DMS53 treated with DMSO at 0.1 percent for 48 hours (cell line): ENCODE results near the gene KDM5B.
"Not testable (repeated sequence)": the region's sequence is repeated elsewhere in the genome, so short reads cannot be mapped to it uniquely, and the experiment has no call there.

Source experiments
- DNase-seq: peaks from one replicate; lab custom pipeline; 2025; ENCODE audit not compliant: unreplicated experiment; lab: John Stamatoyannopoulos, UW

The KDM5B gene

DNA sequence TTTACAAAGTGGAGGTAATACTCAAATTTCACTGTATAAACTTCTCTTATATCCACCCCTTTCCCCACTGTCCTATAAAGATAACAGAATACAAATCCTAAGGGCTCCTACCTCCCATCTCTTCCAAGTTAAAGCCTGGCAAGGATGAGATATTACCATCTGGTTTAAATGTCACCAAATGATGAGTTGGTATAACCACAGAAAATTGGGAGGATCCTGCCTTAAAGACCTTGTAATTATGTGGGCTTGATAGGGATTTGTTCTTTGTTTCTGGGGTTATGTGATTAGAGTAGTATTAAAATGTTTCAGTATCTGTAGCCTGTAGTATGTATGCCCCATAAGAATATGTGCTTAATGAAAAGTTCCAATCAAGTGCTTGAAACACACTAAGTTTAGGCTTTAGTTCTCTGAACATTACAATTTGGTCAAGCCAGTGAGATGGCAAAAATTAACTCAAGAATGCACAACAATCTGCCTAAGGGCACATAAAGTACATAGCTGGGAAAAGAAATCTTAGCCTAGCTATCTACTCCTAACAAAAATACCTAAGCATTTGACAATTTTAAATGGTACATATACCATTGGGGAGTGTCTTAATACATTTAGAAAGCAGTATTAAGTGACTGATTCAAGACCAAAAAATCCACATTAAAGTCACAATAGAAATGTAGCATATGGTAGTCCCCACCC, 14.0 kb downstream of the KDM5B start:
- DNase-seq, result no peak

- DNase-seq, result no peak
These were observed 17.0 kb downstream of the KDM5B start for GRCh38 chr1:202791077-202791747.

GRCh38 chr1:202788800-202789199, 19.4 kb downstream of the KDM5B start:
- no peak for DNase-seq

DNA sequence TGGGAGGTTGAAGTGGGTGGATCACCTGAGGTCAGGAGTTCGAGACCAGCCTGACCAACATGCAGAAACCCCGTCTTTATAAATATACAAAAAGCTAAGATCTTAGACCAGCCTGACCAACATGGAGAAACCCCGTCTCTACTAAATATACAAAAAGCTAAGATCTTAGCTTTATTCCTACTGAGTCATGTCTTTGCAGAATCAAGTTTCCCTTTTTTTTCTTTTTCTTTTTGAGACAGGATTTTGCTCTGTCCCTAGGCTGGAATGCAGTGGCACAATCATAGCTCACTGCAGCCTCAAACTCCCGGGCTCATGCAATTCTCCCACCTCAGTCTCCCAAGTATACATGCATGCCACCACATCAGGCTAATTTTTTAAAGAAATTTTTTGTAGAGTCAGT, 21.4 kb downstream of the KDM5B start:
- no peak for DNase-seq

GRCh38 chr1:202781180-202781579, 27.0 kb downstream of the KDM5B start:
- no peak for DNase-seq

DNA sequence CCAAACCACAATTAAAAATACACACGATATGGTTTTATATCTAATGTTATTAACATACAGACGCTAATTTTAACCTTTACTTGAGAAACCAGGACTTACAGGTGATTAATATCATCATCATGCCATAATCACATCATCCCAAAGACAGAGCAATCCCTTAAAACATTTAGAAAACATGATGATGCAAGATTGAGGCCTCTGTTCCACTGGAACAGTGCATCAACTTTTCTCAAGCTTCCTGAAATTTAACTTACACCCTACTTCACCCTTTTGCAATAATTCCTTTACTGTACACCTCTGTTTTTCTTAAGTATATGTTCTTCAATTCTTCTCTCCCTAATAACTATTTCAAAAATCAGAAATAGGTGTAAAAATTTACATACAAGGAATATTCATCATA, 38.1 kb downstream of the KDM5B start:
- DNase-seq, result no peak

GRCh38 chr1:202765721-202766120, 42.5 kb downstream of the KDM5B start:
- no peak for DNase-seq

GRCh38 chr1:202762019-202762418, 46.2 kb downstream of the KDM5B start:
- DNase-seq, result no peak

- DNase-seq, result no peak
These were observed 47.6 kb downstream of the KDM5B start for GRCh38 chr1:202760589-202760988.

GRCh38 chr1:202756391-202756790, 51.8 kb downstream of the KDM5B start:
- no peak for DNase-seq

- no peak for DNase-seq
These were observed 53.9 kb downstream of the KDM5B start for GRCh38 chr1:202754293-202754692.

GRCh38 chr1:202752774-202753173, 55.4 kb downstream of the KDM5B start:
- no peak for DNase-seq

DNA sequence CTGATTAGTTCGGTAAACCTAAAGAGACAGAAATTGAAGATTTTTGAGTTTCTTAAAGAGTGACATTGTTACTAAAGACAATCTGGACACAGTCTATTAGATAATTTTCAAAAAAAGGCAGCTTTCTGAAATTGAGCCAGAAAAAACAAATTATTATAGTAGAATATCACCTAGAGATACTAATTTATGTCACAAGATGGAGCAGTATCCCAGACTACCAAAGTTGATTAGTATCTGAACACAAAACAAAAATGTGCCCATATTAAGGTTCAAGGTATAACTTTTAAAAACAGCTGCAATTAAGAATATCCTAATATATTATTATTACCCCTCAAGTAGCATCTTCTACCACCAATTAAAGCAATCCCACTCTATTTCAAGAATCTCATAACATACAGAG, 57.5 kb downstream of the KDM5B start:
- no peak for DNase-seq

DNA sequence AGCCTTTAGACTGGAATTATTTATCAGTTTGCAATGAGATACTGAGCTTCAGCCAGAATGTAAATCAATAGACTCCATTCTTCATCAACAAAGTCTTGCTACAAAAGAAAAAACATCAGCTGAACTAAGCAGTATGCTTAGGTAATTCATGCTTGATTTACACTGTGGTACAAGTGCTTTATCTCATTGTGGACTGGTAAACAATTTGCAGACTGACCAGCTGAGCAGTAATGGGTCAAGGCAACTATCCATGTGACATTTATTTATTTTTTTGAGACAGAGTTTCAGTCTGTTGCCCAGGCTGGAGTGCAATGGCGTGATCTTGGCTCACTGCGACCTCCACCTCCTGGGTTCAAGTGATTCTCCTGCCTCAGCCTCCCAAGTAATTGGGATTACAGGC, 58.2 kb downstream of the KDM5B start:
- no peak for DNase-seq

GRCh38 chr1:202745323-202745888, 62.8 kb downstream of the KDM5B start:
- no peak for DNase-seq

DNA sequence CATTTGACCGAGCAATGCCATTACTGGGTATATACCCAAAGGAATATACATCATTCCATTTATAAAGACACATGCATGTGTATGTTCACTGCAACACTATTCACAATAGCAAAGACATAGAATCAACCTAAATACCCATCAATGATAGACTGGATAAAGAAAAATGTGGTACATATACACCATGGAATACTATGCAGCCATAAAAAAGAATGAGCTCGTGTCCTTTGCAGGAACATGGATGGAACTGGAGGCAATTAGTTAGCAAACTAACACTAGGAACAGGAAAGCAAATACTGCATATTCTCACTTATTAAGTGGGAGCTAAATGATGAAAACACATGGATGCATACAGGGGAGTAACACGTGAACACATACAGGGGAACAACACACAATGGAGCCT, 63.5 kb downstream of the KDM5B start:
- not testable (repeated sequence) for DNase-seq

DNA sequence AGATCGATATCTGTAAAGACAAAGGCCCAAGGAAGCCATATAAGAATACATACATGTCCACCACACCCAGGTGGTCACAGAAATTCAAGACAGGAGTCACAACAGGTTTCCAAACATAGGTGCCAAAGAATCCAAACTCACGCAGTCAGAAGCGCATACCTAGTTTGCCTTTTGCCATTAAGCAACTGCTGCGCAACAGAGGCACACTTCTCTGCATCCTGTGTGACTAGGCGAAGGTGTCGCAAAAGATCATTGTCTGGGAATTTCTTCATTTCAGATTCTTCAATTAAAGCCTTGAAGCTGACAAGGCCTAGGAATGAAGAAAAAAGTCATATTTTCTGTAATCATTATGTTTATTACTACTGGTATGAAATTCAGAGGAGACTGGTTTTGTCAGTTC, 65.7 kb downstream of the KDM5B start:
- no peak for DNase-seq

- DNase-seq, result no peak
These were observed 75.0 kb downstream of the KDM5B start for GRCh38 chr1:202733251-202733650.

- no peak for DNase-seq
These were observed 79.3 kb downstream of the KDM5B start for GRCh38 chr1:202728951-202729350.

- DNase-seq, result no peak
These were observed 82.7 kb downstream of the KDM5B start for GRCh38 chr1:202725526-202725925.

DNA sequence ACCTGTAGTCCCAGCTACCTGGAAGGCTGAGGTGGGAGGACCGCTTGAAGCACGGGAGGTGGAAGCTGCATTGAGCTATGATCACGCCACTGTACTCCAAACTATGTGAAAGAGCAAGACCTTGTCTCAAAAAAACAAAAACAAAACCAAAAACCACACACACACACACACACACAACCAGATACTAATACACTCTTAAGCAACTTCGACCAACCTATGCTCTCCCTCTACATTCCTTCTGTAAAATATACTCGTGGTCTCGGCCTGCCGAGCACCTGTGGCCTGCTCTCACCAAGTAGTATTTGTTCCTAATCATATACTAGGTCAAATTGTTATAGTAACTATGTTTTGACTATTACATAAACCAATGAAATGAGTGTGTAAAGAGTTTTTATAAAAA, 84.5 kb downstream of the KDM5B start:
- no peak for DNase-seq

- DNase-seq, result not testable (repeated sequence)
These were observed 85.2 kb downstream of the KDM5B start for GRCh38 chr1:202723046-202723445.

DNA sequence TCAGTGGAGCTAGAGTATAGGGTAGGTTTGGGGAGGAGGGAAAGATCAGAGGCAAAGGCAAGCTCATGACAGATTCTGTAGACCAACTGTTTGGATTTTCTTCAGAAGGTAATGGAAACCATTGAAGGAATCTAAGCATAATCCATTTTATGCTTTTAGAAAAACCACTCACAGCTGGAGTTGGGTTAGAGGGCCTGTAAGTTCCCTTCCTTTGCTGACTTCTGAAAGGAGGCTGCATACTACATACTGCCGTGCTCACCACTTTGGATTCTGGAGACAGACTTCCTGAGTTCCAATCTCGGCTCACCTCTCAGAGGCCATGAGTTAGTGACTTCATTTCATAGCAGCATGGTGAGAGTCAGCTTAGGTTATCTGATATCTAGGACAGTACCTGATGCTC, 91.6 kb downstream of the KDM5B start:
- no peak for DNase-seq
